A549 (cell line): ENCODE data around the gene MRPL4. TPM values are rescaled to one million over a fixed set of nuclear protein-coding genes. Genes with fewer than 3 reads are reported as not detected.

ENCODE experiments used
- ATAC-seq, 2 experiments: fragments of 200-7000 bp in 1 of 2; fragments of >200 bp in 1 of 2; cut with Nextera tagmentation in 1 of 2; cut with Tn5 transposase in 1 of 2; 3 replicates each; pipeline versions ENCODE4 v1.8.0 to v1.9.1; 2018 to 2020; ENCODE audit warnings: mild to moderate bottlenecking in 1 of 2, moderate library complexity in 1 of 2
- CTCF ChIA-PET: fragments of 300-600 bp; sonication (Branson Sonifier 250); formaldehyde crosslinking; extraction: SDS; loops from one replicate; lab custom pipeline; 2021; ENCODE audit warnings: antibody characterized with exemption, inconsistent platforms; lab: Yijun Ruan, JAX
- POLR2A ChIA-PET: fragments of 350-600 bp; formaldehyde crosslinking; extraction: SDS; loops from one replicate; lab custom pipeline; 2021; ENCODE audit warnings: antibody characterized with exemption, inconsistent platforms; lab: Yijun Ruan, JAX
- DNase-seq, 2 experiments: peaks; one replicate each; pipeline versions ENCODE4 v3.0.0 to v3.0.0-alpha.2; 2011 to 2016; ENCODE audit warnings: low read depth in 1 of 2, low spot score in 1 of 2
- FAIRE-seq: peaks from 2 replicates; lab custom pipeline; 2011; peaks lifted over from hg19 to GRCh38; lab: Jason Lieb, UNC
- H3K27ac ChIP-seq, 2 experiments: fragments of >200 bp; sonication (Bioruptor Twin); formaldehyde crosslinking; 3 replicates each; pipeline ENCODE4 v1.5.1; 2016 to 2017
- H3K4me1 ChIP-seq: fragments of >200 bp; sonication (Bioruptor Twin); formaldehyde crosslinking; 3 replicates; pipeline ENCODE4 v1.6.1; 2016
- H3K4me2 ChIP-seq: fragments of >200 bp; sonication (Bioruptor Twin); formaldehyde crosslinking; 3 replicates; pipeline ENCODE4 v1.6.1; 2016
- H3K4me3 ChIP-seq: fragments of >200 bp; sonication (Bioruptor Twin); formaldehyde crosslinking; 3 replicates; pipeline ENCODE4 v1.5.1; 2016
- H3K9me3 ChIP-seq: fragments of >200 bp; sonication (Bioruptor Twin); formaldehyde crosslinking; 3 replicates; pipeline ENCODE4 v1.6.1; 2016
- BHLHE40 ChIP-seq: IDR thresholded peaks from 2 replicates; pipeline ENCODE4 v1.6.1; 2012; ENCODE audit warnings: low read depth, low read length, inconsistent platforms
- CHD2 ChIP-seq: fragments of 150-350 bp; IDR thresholded peaks from 2 replicates; pipeline ENCODE4 v1.6.1; 2014; ENCODE audit warnings: low read length; ENCODE audit not compliant: partially characterized antibody
- CHD4 ChIP-seq: fragments of 200-600 bp; sonication (generic); IDR thresholded peaks from 2 replicates; pipeline ENCODE4 v1.6.1; 2016; ENCODE audit warnings: antibody characterized with exemption, mild to moderate bottlenecking, borderline replicate concordance
- EHF ChIP-seq: fragments of 250-450 bp; sonication (Bioruptor Pico); IDR thresholded peaks from 2 replicates; pipeline ENCODE4 v1.5.0; 2020; ENCODE audit warnings: mild to moderate bottlenecking
- EHMT2 ChIP-seq: fragments of 200-600 bp; sonication (generic); IDR thresholded peaks from 2 replicates; pipeline ENCODE4 v1.6.1; 2016; ENCODE audit warnings: antibody characterized with exemption, low read depth, mild to moderate bottlenecking, moderate library complexity
- EP300 ChIP-seq, 2 experiments: fragments of >200 bp; sonication (Bioruptor Twin); formaldehyde crosslinking; IDR thresholded peaks; 2 replicates in 1 of 2; 3 replicates in 1 of 2; pipeline ENCODE4 v1.6.1; 2016 to 2017
- ESRRA ChIP-seq: fragments of 150-350 bp; IDR thresholded peaks from 2 replicates; pipeline ENCODE4 v1.6.1; 2014; ENCODE audit warnings: mild to moderate bottlenecking, low read length, borderline replicate concordance
- FOXS1 ChIP-seq: fragments of 250-450 bp; sonication (Bioruptor Pico); IDR thresholded peaks from 2 replicates; pipeline ENCODE4 v1.5.0; 2020; ENCODE audit warnings: mild to moderate bottlenecking, moderate library complexity
- GATA3 ChIP-seq: IDR thresholded peaks from 2 replicates; pipeline ENCODE4 v1.6.1; 2012; ENCODE audit warnings: borderline replicate concordance
- HDAC2 ChIP-seq: fragments of 200-600 bp; sonication (generic); IDR thresholded peaks from 2 replicates; pipeline ENCODE4 v1.6.1; 2016
- HEYL ChIP-seq: fragments of 250-450 bp; sonication (Bioruptor Pico); IDR thresholded peaks from 2 replicates; pipeline ENCODE4 v1.8.0; 2021; ENCODE audit warnings: mild to moderate bottlenecking, moderate library complexity
- HOXB13 ChIP-seq: fragments of 250-450 bp; sonication (Bioruptor Pico); IDR thresholded peaks from 2 replicates; pipeline ENCODE4 v1.5.0; 2020; ENCODE audit warnings: low read depth, mild to moderate bottlenecking, moderate library complexity
- HOXB5 ChIP-seq: fragments of 250-450 bp; sonication (Bioruptor Pico); IDR thresholded peaks from 2 replicates; pipeline ENCODE4 v1.5.0; 2020; ENCODE audit warnings: mild to moderate bottlenecking, moderate library complexity
- JUN ChIP-seq, 2 experiments: fragments of >200 bp; sonication (Bioruptor Twin); formaldehyde crosslinking; IDR thresholded peaks; 2 replicates in 1 of 2; 3 replicates in 1 of 2; pipeline ENCODE4 v1.6.1; 2016 to 2017
- JUNB ChIP-seq: fragments of >200 bp; sonication (Bioruptor Twin); formaldehyde crosslinking; IDR thresholded peaks from 2 replicates; pipeline ENCODE4 v1.6.1; 2016
- MAFK ChIP-seq: fragments of 450-650 bp; IDR thresholded peaks from 2 replicates; pipeline ENCODE4 v1.6.1; 2014; ENCODE audit not compliant: partially characterized antibody
- NFE2L2 ChIP-seq: fragments of 150-350 bp; conservative IDR thresholded peaks from 2 replicates; pipeline ENCODE4 v1.6.1; 2014; ENCODE audit warnings: low read length
- POLR2A ChIP-seq: IDR thresholded peaks from 2 replicates; pipeline ENCODE4 v1.6.1; 2012; ENCODE audit warnings: mild to moderate bottlenecking, low read length
- RARB ChIP-seq: fragments of 250-450 bp; sonication (Bioruptor Pico); IDR thresholded peaks from 2 replicates; pipeline ENCODE4 v1.8.0; 2021; ENCODE audit warnings: mild to moderate bottlenecking, moderate library complexity
- RFX5 ChIP-seq: fragments of 450-650 bp; IDR thresholded peaks from 2 replicates; pipeline ENCODE4 v1.7.1; 2014; ENCODE audit warnings: antibody characterized with exemption, mild to moderate bottlenecking, moderate library complexity
- RNF2 ChIP-seq: fragments of 200-600 bp; sonication (generic); IDR thresholded peaks from 2 replicates; pipeline ENCODE4 v1.6.1; 2016; ENCODE audit warnings: low read depth, mild to moderate bottlenecking, antibody characterized with exemption, moderate library complexity, borderline replicate concordance
- SREBF2 ChIP-seq: fragments of 450-650 bp; IDR thresholded peaks from 2 replicates; pipeline ENCODE4 v1.6.1; 2014; ENCODE audit warnings: mild to moderate bottlenecking, moderate library complexity
- ZC3H11A ChIP-seq: fragments of 450-650 bp; IDR thresholded peaks from 2 replicates; pipeline ENCODE4 v1.6.1; 2014; ENCODE audit warnings: antibody characterized with exemption, mild to moderate bottlenecking
- ZFP36 ChIP-seq: fragments of 450-650 bp; IDR thresholded peaks from 2 replicates; pipeline ENCODE4 v1.6.1; 2014; ENCODE audit warnings: borderline replicate concordance; ENCODE audit not compliant: partially characterized antibody
- ZNF302 ChIP-seq: fragments of 250-450 bp; sonication (Bioruptor Pico); IDR thresholded peaks from 2 replicates; pipeline ENCODE4 v1.9.0; 2021; ENCODE audit warnings: inconsistent platforms, mild to moderate bottlenecking, moderate library complexity
- ZSCAN20 ChIP-seq: fragments of 250-450 bp; sonication (Bioruptor Pico); IDR thresholded peaks from 2 replicates; pipeline ENCODE4 v1.8.0; 2022; ENCODE audit warnings: mild to moderate bottlenecking, moderate library complexity
- WGBS: methylation state at CpG from one replicate; pipeline ENCODE4 v1.1.6; 2017; ENCODE audit errors: missing lambda C conversion rate; 5-methylcytosine and 5-hydroxymethylcytosine counted together
- polyA minus RNA-seq: library from RNA; depleted of rRNA, polyadenylated mRNA; stranded (reverse); fragments of >200 nt; gene quantifications from 2 replicates; pipeline ENCODE4 v1.2.3, GENCODE V29; 2011; rRNA and poly(A)+ RNA removed
- polyA plus RNA-seq, 4 experiments: library from polyadenylated mRNA; depleted of rRNA in 3 of 4; stranded (reverse); fragments of >200 nt; fragmentation: RNase III in 1 of 4; extraction: RNeasy Plus Mini Kit Qiagen cat#74134 plus additional on column Dnase treatment in 1 of 4; gene quantifications; 2 replicates in 3 of 4; 3 replicates in 1 of 4; pipeline ENCODE4 v1.2.3, GENCODE V29; 2011 to 2017
- TF ChIP-seq, protein P1 (sequence below): IDR thresholded peaks from 2 replicates; pipeline ENCODE4 v1.6.1; 2012
- TF ChIP-seq, protein P2 (sequence below): fragments of 250-450 bp; sonication (Bioruptor Pico); IDR thresholded peaks from 2 replicates; pipeline ENCODE4 v1.5.0; 2020; ENCODE audit warnings: low read depth, mild to moderate bottlenecking, moderate library complexity
- TF ChIP-seq, protein P3 (sequence below): fragments of 200-600 bp; sonication (generic); IDR thresholded peaks from 2 replicates; pipeline ENCODE4 v1.6.1; 2016; ENCODE audit warnings: antibody characterized with exemption, mild to moderate bottlenecking, moderate library complexity
- TF ChIP-seq, protein P4 (sequence below): fragments of 250-450 bp; sonication (Bioruptor Pico); IDR thresholded peaks from 2 replicates; pipeline ENCODE4 v1.5.0; 2021; ENCODE audit warnings: mild to moderate bottlenecking, moderate library complexity, borderline replicate concordance
- TF ChIP-seq, protein P5 (sequence below): IDR thresholded peaks from 2 replicates; pipeline ENCODE4 v1.6.1; 2012
- TF ChIP-seq, protein P6 (sequence below): fragments of 450-650 bp; IDR thresholded peaks from 2 replicates; pipeline ENCODE4 v1.6.1; 2014; ENCODE audit warnings: antibody characterized with exemption

Gene MRPL4
- 25.9 and 26.4 TPM in 2 replicates for polyA plus RNA-seq (2011; rRNA removed)
- polyA plus RNA-seq (2012; cell fraction: cytosol; rRNA removed): 155 and 187 TPM in 2 replicates
- polyA plus RNA-seq (2012; cell fraction: nucleus; rRNA removed): 156 and 201 TPM in 2 replicates
- polyA plus RNA-seq (2017; fragmentation: RNase III; extraction: RNeasy Plus Mini Kit Qiagen cat#74134 plus additional on column Dnase treatment): 51.4 to 52.2 TPM (median 51.8 TPM) in 3 replicates
- polyA minus RNA-seq: 15.7 and 18.3 TPM in 2 replicates

DNA sequence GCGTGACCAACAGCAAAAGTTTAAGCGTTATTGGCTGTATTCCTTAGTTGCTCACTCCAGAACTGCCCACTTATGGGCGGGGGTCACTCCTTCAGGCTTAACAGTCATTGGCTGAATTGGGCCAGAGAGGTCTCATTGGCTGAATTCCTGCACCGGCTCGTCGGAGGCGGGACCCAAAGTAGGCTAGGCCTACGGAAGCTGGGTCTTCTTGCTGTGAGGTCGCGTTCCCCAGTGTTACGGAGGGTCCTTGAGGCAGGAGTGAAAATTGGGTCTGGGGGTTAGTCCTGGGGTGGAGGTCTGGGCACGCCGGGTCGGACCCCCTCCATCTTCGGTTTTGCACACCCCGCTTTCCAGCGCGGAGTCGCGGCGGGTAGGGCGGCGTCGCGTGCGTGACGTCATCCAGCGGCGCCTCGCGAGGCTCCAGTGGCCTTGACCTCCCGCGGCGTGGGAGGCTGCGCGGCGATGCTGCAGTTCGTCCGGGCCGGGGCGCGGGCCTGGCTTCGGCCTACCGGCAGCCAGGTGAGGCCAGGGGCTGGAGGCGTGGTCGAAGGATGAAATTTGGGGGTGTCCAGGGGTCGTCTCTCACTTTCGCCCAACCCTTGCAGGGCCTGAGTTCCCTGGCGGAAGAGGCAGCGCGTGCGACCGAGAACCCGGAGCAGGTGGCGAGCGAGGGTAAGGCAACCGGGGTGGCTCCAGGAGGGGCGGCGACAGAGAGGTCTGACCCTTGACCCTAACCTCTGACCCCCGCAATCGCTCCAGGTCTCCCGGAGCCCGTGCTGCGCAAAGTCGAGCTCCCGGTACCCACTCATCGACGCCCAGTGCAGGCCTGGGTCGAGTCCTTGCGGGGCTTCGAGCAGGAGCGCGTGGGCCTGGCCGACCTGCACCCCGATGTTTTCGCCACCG, at the start of gene MRPL4:
Gene MRPL4 (plus strand): TSS at position 423 of the 903 bp plus-strand sequence. CDS start 40 bp downstream, at position 463.
- 3% methylated on average over 32 of the region's 77 CpGs for WGBS
- DNase-seq: peak; percentile 91 to 97
- ChIA-PET CTCF (interaction anchor here (1.2 to 3.1 kb wide), 2 partner anchors 8 to 23 kb away, joined by 3 to 27 read pairs; no protein-coding TSS in a partner anchor), POLR2A (interaction anchor here (0.6 to 0.9 kb wide), 2 partner anchors 20 to 156 kb away, joined by 3 read pairs; no protein-coding TSS in a partner anchor)
- Histone ChIP-seq H3K4me3 (peak within 1 kb of the TSS; percentile 86), H3K4me1 (no peaks in the 10 kb centered on the region), H3K27ac (peak within 1 kb of the TSS; percentile 95 to 98), H3K4me2 (peak within 1 kb of the TSS; percentile 79), H3K9me3 (no peaks in the 10 kb centered on the region)
- FAIRE-seq: no peak
- ATAC-seq: peak; percentile 96 to 97
- no peak for TF ChIP-seq ZSCAN20 (CRISPR knock-in tag)
- no peak for TF ChIP-seq JUNB
- no peak for TF ChIP-seq ZC3H11A
- TF ChIP-seq RFX5: no peak
- TF ChIP-seq, protein P1, sequence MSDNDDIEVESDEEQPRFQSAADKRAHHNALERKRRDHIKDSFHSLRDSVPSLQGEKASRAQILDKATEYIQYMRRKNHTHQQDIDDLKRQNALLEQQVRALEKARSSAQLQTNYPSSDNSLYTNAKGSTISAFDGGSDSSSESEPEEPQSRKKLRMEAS: peak; percentile 93
- 0 out of 2 replicates have a peak, but pooled peaks have one; percentile 44 for TF ChIP-seq GATA3
- no peak for TF ChIP-seq RNF2
- TF ChIP-seq JUN (IDR thresholded peaks at IDR 0.05): peak in 1 of 2 experiments; percentile 59; a peak in 2 of 5 replicates
- TF ChIP-seq POLR2A: peak; percentile 52
- TF ChIP-seq, protein P2, sequence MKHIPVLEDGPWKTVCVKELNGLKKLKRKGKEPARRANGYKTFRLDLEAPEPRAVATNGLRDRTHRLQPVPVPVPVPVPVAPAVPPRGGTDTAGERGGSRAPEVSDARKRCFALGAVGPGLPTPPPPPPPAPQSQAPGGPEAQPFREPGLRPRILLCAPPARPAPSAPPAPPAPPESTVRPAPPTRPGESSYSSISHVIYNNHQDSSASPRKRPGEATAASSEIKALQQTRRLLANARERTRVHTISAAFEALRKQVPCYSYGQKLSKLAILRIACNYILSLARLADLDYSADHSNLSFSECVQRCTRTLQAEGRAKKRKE (CRISPR knock-in tag): no peak
- TF ChIP-seq MAFK: no peak
- TF ChIP-seq HEYL: no peak
- peak; percentile 56 for TF ChIP-seq CHD2
- TF ChIP-seq, protein P3, sequence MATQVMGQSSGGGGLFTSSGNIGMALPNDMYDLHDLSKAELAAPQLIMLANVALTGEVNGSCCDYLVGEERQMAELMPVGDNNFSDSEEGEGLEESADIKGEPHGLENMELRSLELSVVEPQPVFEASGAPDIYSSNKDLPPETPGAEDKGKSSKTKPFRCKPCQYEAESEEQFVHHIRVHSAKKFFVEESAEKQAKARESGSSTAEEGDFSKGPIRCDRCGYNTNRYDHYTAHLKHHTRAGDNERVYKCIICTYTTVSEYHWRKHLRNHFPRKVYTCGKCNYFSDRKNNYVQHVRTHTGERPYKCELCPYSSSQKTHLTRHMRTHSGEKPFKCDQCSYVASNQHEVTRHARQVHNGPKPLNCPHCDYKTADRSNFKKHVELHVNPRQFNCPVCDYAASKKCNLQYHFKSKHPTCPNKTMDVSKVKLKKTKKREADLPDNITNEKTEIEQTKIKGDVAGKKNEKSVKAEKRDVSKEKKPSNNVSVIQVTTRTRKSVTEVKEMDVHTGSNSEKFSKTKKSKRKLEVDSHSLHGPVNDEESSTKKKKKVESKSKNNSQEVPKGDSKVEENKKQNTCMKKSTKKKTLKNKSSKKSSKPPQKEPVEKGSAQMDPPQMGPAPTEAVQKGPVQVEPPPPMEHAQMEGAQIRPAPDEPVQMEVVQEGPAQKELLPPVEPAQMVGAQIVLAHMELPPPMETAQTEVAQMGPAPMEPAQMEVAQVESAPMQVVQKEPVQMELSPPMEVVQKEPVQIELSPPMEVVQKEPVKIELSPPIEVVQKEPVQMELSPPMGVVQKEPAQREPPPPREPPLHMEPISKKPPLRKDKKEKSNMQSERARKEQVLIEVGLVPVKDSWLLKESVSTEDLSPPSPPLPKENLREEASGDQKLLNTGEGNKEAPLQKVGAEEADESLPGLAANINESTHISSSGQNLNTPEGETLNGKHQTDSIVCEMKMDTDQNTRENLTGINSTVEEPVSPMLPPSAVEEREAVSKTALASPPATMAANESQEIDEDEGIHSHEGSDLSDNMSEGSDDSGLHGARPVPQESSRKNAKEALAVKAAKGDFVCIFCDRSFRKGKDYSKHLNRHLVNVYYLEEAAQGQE: peak; percentile 66
- no peak for TF ChIP-seq CHD4
- TF ChIP-seq EHMT2: no peak
- TF ChIP-seq FOXS1 (CRISPR knock-in tag): no peak
- no peak for TF ChIP-seq HOXB13 (CRISPR knock-in tag)
- TF ChIP-seq NFE2L2: no peak
- no peak for TF ChIP-seq EP300 (IDR thresholded peaks at IDR 0.05)
- no peak for TF ChIP-seq BHLHE40
- no peak for TF ChIP-seq ZNF302
- TF ChIP-seq, protein P4, sequence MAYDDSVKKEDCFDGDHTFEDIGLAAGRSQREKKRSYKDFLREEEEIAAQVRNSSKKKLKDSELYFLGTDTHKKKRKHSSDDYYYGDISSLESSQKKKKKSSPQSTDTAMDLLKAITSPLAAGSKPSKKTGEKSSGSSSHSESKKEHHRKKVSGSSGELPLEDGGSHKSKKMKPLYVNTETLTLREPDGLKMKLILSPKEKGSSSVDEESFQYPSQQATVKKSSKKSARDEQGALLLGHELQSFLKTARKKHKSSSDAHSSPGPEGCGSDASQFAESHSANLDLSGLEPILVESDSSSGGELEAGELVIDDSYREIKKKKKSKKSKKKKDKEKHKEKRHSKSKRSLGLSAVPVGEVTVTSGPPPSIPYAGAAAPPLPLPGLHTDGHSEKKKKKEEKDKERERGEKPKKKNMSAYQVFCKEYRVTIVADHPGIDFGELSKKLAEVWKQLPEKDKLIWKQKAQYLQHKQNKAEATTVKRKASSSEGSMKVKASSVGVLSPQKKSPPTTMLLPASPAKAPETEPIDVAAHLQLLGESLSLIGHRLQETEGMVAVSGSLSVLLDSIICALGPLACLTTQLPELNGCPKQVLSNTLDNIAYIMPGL: no peak
- no peak for TF ChIP-seq ZFP36
- TF ChIP-seq EHF: no peak
- TF ChIP-seq SREBF2: no peak
- TF ChIP-seq, protein P5, sequence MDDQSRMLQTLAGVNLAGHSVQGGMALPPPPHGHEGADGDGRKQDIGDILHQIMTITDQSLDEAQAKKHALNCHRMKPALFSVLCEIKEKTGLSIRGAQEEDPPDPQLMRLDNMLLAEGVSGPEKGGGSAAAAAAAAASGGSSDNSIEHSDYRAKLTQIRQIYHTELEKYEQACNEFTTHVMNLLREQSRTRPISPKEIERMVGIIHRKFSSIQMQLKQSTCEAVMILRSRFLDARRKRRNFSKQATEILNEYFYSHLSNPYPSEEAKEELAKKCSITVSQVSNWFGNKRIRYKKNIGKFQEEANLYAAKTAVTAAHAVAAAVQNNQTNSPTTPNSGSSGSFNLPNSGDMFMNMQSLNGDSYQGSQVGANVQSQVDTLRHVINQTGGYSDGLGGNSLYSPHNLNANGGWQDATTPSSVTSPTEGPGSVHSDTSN: no peak
- TF ChIP-seq, protein P6, sequence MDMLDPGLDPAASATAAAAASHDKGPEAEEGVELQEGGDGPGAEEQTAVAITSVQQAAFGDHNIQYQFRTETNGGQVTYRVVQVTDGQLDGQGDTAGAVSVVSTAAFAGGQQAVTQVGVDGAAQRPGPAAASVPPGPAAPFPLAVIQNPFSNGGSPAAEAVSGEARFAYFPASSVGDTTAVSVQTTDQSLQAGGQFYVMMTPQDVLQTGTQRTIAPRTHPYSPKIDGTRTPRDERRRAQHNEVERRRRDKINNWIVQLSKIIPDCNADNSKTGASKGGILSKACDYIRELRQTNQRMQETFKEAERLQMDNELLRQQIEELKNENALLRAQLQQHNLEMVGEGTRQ: no peak
- no peak for TF ChIP-seq RARB (CRISPR knock-in tag)
- no peak for TF ChIP-seq HDAC2
- 0 out of 2 replicates have a peak, but pooled peaks have one; percentile 14 for TF ChIP-seq ESRRA
- 0 out of 2 replicates have a peak, but pooled peaks have one; percentile 30 for TF ChIP-seq HOXB5 (CRISPR knock-in tag)
